ENCODE measurements around the gene KRT39. TPM values are rescaled to one million over a fixed set of nuclear protein-coding genes. Genes with fewer than 3 reads are reported as not detected.

Gene KRT39
- total and polyA plus RNA-seq, 3 experiments from 2014 or later, result not detected

DNA sequence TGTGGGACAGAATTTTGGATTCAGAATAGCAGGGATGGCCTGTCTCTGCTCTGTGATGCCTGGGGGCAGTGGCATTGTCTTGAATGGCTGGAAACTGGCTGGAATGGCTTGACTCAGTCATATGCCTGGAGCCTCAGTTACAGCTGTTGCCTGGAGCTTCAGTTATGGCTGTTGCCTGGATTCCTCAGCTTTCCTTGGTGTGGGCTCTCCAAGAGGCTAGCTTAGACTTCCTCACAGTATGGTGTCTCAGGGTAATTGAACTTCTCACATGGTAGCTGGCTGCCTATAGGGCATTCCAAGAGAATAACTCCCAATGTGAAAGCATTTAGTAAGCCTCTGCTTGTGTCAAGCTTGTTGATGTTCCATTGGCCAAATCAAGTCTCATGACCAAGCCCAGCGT is 50.4 kb downstream of the KRT39 start:
- Histone ChIP-seq H3K36me3 (ENCODE audit: insufficient read depth, low read length) (no peaks in the 10 kb centered on the region), H3K4me3 (ENCODE audit: low read length) (no peak overlapping the region), H3K9me3 (ENCODE audit: low read length) (no peaks in the 10 kb centered on the region), H3K27ac (ENCODE audit: low read depth, low read length) (no peak overlapping the region), H3K4me1 (ENCODE audit: insufficient read depth, low read length) (peaks cover 4% of the 10 kb centered on the region), H3K27me3 (ENCODE audit: insufficient read depth, low read length, poor library complexity, severe bottlenecking) (no peaks in the 10 kb centered on the region)
- Mint-ChIP-seq H3K4me3 (no peak overlapping the region), H3K9me3 (no peaks in the 10 kb centered on the region), H3K27me3 (peaks cover 15 to 42% of the 10 kb centered on the region in 2 donors), H3K4me1 (peaks cover 4 to 5% (median 5%) of the 10 kb centered on the region in 3 donors), H3K36me3 (no peaks in the 10 kb centered on the region), H3K27ac (no peak overlapping the region)
- POLR2A ChIA-PET, result no interaction called here
- CTCF ChIA-PET, result interaction anchor here (0.6 to 1.6 kb wide), 3 partner anchors 9 to 746 kb away, joined by 3 to 5 read pairs (median 3); no protein-coding TSS in a partner anchor
- no peak for DNase-seq

- DNase-seq, result no peak
- H3K27me3 Mint-ChIP-seq, result peaks cover 18 to 37% of the 10 kb centered on the region in 2 donors
- Histone ChIP-seq H3K4me1 (ENCODE audit: insufficient read depth, low read length) (no peaks in the 10 kb centered on the region), H3K27me3 (ENCODE audit: insufficient read depth, low read length, poor library complexity, severe bottlenecking) (no peaks in the 10 kb centered on the region), H3K9me3 (ENCODE audit: low read length) (no peaks in the 10 kb centered on the region), H3K27ac (ENCODE audit: low read depth, low read length) (no peak overlapping the region), H3K36me3 (ENCODE audit: insufficient read depth, low read length) (no peaks in the 10 kb centered on the region), H3K4me3 (ENCODE audit: low read length) (no peak overlapping the region)
- CTCF ChIA-PET, result interaction anchor here (1.1 kb wide), 1 partner anchor 10 kb away, joined by 3 read pairs; no protein-coding TSS in a partner anchor
- POLR2A ChIA-PET, result no interaction called here
- no peak overlapping the region for H3K27ac Mint-ChIP-seq
- H3K36me3 Mint-ChIP-seq, result no peaks in the 10 kb centered on the region
- no peak overlapping the region for H3K4me3 Mint-ChIP-seq
- no peaks in the 10 kb centered on the region for H3K9me3 Mint-ChIP-seq
- H3K4me1 Mint-ChIP-seq, result peaks cover 0 to under 1% (median 0%) of the 10 kb centered on the region in 3 donors
Observed at GRCh38 chr17:40915721-40916256, 51.0 kb downstream of the KRT39 start.

GRCh38 chr17:40915199-40915661 is 51.5 kb downstream of the KRT39 start:
- Mint-ChIP-seq H3K4me3 (no peak overlapping the region), H3K4me1 (no peaks in the 10 kb centered on the region), H3K9me3 (no peaks in the 10 kb centered on the region), H3K27me3 (peaks cover 19 to 37% of the 10 kb centered on the region in 2 donors), H3K27ac (peak overlapping the region in 1 of 8 donors; percentile 24), H3K36me3 (no peaks in the 10 kb centered on the region)
- no peak for DNase-seq
- Histone ChIP-seq H3K27me3 (ENCODE audit: insufficient read depth, low read length, poor library complexity, severe bottlenecking) (no peaks in the 10 kb centered on the region), H3K4me3 (ENCODE audit: low read length) (no peak overlapping the region), H3K27ac (ENCODE audit: low read depth, low read length) (no peak overlapping the region), H3K9me3 (ENCODE audit: low read length) (no peaks in the 10 kb centered on the region), H3K36me3 (ENCODE audit: insufficient read depth, low read length) (no peaks in the 10 kb centered on the region), H3K4me1 (ENCODE audit: insufficient read depth, low read length) (no peaks in the 10 kb centered on the region)
- CTCF ChIA-PET, result interaction anchor here (1.8 kb wide), 1 partner anchor 747 kb away, joined by 6 read pairs; no protein-coding TSS in a partner anchor
- POLR2A ChIA-PET, result no interaction called here

DNA sequence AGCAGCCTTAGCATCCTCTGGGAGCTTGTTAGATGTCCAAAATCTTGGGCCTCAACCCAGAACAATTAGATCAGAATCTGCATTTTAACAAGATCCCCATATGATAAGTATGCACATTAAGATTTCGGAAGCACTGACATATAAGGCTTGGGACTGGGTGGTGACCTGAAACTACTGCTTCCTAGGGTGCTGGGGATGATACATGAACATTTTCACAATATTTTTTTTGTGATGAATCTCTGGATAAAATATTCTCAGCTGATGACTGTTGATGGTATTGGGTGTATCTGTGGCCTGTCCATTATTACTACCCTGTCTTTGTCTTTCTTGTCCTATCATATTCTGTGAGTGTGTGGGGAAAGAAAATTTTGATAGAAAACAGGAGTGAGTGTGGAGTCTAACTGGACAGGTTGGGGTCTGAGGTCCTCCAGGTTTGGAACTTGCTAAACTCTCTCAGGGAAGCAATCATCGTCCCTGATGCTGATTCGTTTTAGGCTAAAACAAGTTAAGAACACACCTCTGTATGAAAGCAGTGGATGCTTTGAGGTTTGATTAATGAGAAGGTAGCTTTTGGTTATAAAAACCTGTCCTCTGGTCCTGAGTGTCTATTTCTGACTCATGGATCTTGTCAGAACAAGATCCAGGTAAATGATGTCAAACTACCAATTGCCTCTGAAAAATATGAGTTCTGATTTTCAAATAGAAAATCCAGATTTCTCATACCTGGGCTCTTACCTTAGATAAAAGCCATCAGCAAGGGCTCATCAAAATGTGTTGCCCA is 52.5 kb downstream of the KRT39 start:
- no peak overlapping the region for H3K27ac ChIP-seq (ENCODE audit: low read depth, low read length)
- no peak overlapping the region for H3K4me3 Mint-ChIP-seq
- no peak overlapping the region for H3K27ac Mint-ChIP-seq
- H3K4me1 ChIP-seq (ENCODE audit: insufficient read depth, low read length), result no peaks in the 10 kb centered on the region
- CTCF ChIA-PET, result interaction anchor here (0.6 to 1.8 kb wide), 3 partner anchors 732 to 748 kb away, joined by 3 to 6 read pairs (median 5); no protein-coding TSS in a partner anchor
- no peaks in the 10 kb centered on the region for H3K36me3 ChIP-seq (ENCODE audit: insufficient read depth, low read length)
- H3K9me3 Mint-ChIP-seq, result no peaks in the 10 kb centered on the region
- no peak overlapping the region for H3K4me3 ChIP-seq (ENCODE audit: low read length)
- H3K4me1 Mint-ChIP-seq, result peaks cover 0 to 1% (median 0%) of the 10 kb centered on the region in 3 donors
- H3K9me3 ChIP-seq (ENCODE audit: low read length), result no peaks in the 10 kb centered on the region
- no peak for DNase-seq
- peaks cover 18 to 31% of the 10 kb centered on the region in 2 donors for H3K27me3 Mint-ChIP-seq
- POLR2A ChIA-PET, result no interaction called here
- H3K36me3 Mint-ChIP-seq, result no peaks in the 10 kb centered on the region
- no peaks in the 10 kb centered on the region for H3K27me3 ChIP-seq (ENCODE audit: insufficient read depth, low read length, poor library complexity, severe bottlenecking)

- no peaks in the 10 kb centered on the region for H3K36me3 Mint-ChIP-seq
- H3K4me1 Mint-ChIP-seq, result peaks cover 0 to 2% (median 0%) of the 10 kb centered on the region in 3 donors
- CTCF ChIA-PET, result interaction anchor here (1.5 to 2.0 kb wide), 2 partner anchors 636 to 736 kb away, joined by 3 to 5 read pairs; no protein-coding TSS in a partner anchor
- H3K9me3 Mint-ChIP-seq, result no peaks in the 10 kb centered on the region
- no peaks in the 10 kb centered on the region for H3K9me3 ChIP-seq (ENCODE audit: low read length)
- no peak overlapping the region for H3K4me3 Mint-ChIP-seq
- H3K27ac Mint-ChIP-seq, result no peak overlapping the region
- no peaks in the 10 kb centered on the region for H3K36me3 ChIP-seq (ENCODE audit: insufficient read depth, low read length)
- peaks cover 18 to 46% of the 10 kb centered on the region in 2 donors for H3K27me3 Mint-ChIP-seq
- POLR2A ChIA-PET, result no interaction called here
- no peak overlapping the region for H3K27ac ChIP-seq (ENCODE audit: low read depth, low read length)
- no peak for DNase-seq
- no peaks in the 10 kb centered on the region for H3K4me1 ChIP-seq (ENCODE audit: insufficient read depth, low read length)
- H3K4me3 ChIP-seq (ENCODE audit: low read length), result no peak overlapping the region
- H3K27me3 ChIP-seq (ENCODE audit: insufficient read depth, low read length, poor library complexity, severe bottlenecking), result peaks cover 10% of the 10 kb centered on the region
Observed at GRCh38 chr17:40912486-40913210, 54.1 kb downstream of the KRT39 start.

DNA sequence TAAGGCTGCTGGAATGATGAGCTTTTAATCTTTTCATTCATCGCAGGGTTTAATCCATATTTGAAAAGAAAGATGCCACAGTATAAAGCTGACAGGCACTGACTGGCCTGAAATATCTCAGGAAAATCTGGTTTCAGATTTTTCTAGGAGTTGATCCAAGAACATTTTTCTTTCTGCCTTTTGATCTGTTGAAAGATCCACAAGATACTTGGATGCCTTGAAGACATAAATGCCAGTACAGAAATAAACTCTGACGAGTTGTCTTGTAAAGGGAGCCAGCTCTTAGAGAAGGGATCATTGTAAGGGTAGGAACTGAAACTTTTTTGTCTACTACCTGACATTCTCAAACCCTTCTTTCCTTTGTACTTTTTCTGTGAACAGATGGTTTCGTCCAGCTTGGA is 56.3 kb downstream of the KRT39 start:
- H3K36me3 ChIP-seq (ENCODE audit: insufficient read depth, low read length), result no peaks in the 10 kb centered on the region
- H3K4me3 Mint-ChIP-seq, result no peak overlapping the region
- H3K27me3 Mint-ChIP-seq, result peaks cover 14 to 58% of the 10 kb centered on the region in 2 donors
- peaks cover 10% of the 10 kb centered on the region for H3K27me3 ChIP-seq (ENCODE audit: insufficient read depth, low read length, poor library complexity, severe bottlenecking)
- no peaks in the 10 kb centered on the region for H3K9me3 Mint-ChIP-seq
- H3K9me3 ChIP-seq (ENCODE audit: low read length), result no peaks in the 10 kb centered on the region
- H3K4me1 Mint-ChIP-seq, result peaks cover 0 to 2% (median 0%) of the 10 kb centered on the region in 3 donors
- POLR2A ChIA-PET, result no interaction called here
- no peaks in the 10 kb centered on the region for H3K36me3 Mint-ChIP-seq
- H3K27ac Mint-ChIP-seq, result peak overlapping the region in 1 of 8 donors; percentile 63
- no peak overlapping the region for H3K4me3 ChIP-seq (ENCODE audit: low read length)
- no peaks in the 10 kb centered on the region for H3K4me1 ChIP-seq (ENCODE audit: insufficient read depth, low read length)
- H3K27ac ChIP-seq (ENCODE audit: low read depth, low read length), result no peak overlapping the region
- CTCF ChIA-PET, result interaction anchor here (1.0 to 5.1 kb wide), 6 partner anchors 12 to 755 kb away, joined by 3 to 33 read pairs (median 5); no protein-coding TSS in a partner anchor
- no peak for DNase-seq

GRCh38 chr17:40909755-40910154 is 57.0 kb downstream of the KRT39 start:
- H3K4me3 Mint-ChIP-seq, result no peak overlapping the region
- DNase-seq, result no peak
- ChIA-PET POLR2A (no interaction called here), CTCF (interaction anchor here (1.0 to 5.1 kb wide), 6 partner anchors 399 to 756 kb away, joined by 3 to 33 read pairs (median 5); no protein-coding TSS in a partner anchor)
- H3K4me3 ChIP-seq (ENCODE audit: low read length), result no peak overlapping the region
- H3K27ac Mint-ChIP-seq, result no peak overlapping the region
- H3K36me3 ChIP-seq (ENCODE audit: insufficient read depth, low read length), result no peaks in the 10 kb centered on the region
- H3K27me3 Mint-ChIP-seq, result peaks cover 17 to 60% of the 10 kb centered on the region in 2 donors
- H3K27me3 ChIP-seq (ENCODE audit: insufficient read depth, low read length, poor library complexity, severe bottlenecking), result peaks cover 10% of the 10 kb centered on the region
- H3K9me3 ChIP-seq (ENCODE audit: low read length), result no peaks in the 10 kb centered on the region
- peaks cover 0 to 2% (median 0%) of the 10 kb centered on the region in 3 donors for H3K4me1 Mint-ChIP-seq
- H3K36me3 Mint-ChIP-seq, result no peaks in the 10 kb centered on the region
- H3K4me1 ChIP-seq (ENCODE audit: insufficient read depth, low read length), result no peaks in the 10 kb centered on the region
- no peaks in the 10 kb centered on the region for H3K9me3 Mint-ChIP-seq
- no peak overlapping the region for H3K27ac ChIP-seq (ENCODE audit: low read depth, low read length)

All from CD8-positive, alpha-beta memory T cell (primary cell).